Activated CD4-positive, alpha-beta T cell treated with anti-CD3 and anti-CD28 coated beads, Interleukin-2, amount 10 ng/mL, durations not matched to agents 24 days and 14 days (primary cell): ENCODE measurements around the gene MTTP. TPM values are rescaled to one million over a fixed set of nuclear protein-coding genes. Genes with fewer than 3 reads are reported as not detected.

Source experiments
- DNase-seq: peaks from one replicate; pipeline ENCODE4 v3.0.0; 2022
- H3K27ac Mint-ChIP-seq: one replicate; pipeline ENCODE4 v1.8.0; 2022; ENCODE audit warnings: mild to moderate bottlenecking, mixed read lengths
- H3K27me3 Mint-ChIP-seq: one replicate; pipeline ENCODE4 v1.8.0; 2022; ENCODE audit warnings: mixed read lengths
- H3K36me3 Mint-ChIP-seq: one replicate; pipeline ENCODE4 v1.8.0; 2022; ENCODE audit warnings: low read depth, mild to moderate bottlenecking, mixed read lengths
- H3K4me1 Mint-ChIP-seq: one replicate; pipeline ENCODE4 v1.8.0; 2021; ENCODE audit warnings: mixed read lengths
- H3K4me3 Mint-ChIP-seq: one replicate; pipeline ENCODE4 v1.8.0; 2022; ENCODE audit warnings: mild to moderate bottlenecking, moderate library complexity, mixed read lengths
- H3K9me3 Mint-ChIP-seq: one replicate; pipeline ENCODE4 v1.8.0; 2021; ENCODE audit warnings: mixed read lengths
- intact Hi-C: fragments of 100-400 bp; cut with micrococcal nuclease; formaldehyde crosslinking; loops from one replicate; pipeline ENCODE4 v1.15.1; 2023
- total RNA-seq: library from RNA; stranded (reverse); gene quantifications from 2 replicates; pipeline ENCODE4 v1.2.3, GENCODE V29; 2022

MTTP gene
- total RNA-seq, 1 donor from 2014 or later, result not detected

- Mint-ChIP-seq H3K27ac (no peak overlapping the region), H3K36me3 (no peaks in the 10 kb centered on the region), H3K27me3 (peaks cover 22% of the 10 kb centered on the region), H3K4me1 (peaks cover 6% of the 10 kb centered on the region), H3K9me3 (no peaks in the 10 kb centered on the region), H3K4me3 (no peak overlapping the region)
- DNase-seq, result no peak
- intact Hi-C loops, result no loop called here
These were observed 62.5 kb downstream of the MTTP start for GRCh38 chr4:99637174-99637573.

DNA sequence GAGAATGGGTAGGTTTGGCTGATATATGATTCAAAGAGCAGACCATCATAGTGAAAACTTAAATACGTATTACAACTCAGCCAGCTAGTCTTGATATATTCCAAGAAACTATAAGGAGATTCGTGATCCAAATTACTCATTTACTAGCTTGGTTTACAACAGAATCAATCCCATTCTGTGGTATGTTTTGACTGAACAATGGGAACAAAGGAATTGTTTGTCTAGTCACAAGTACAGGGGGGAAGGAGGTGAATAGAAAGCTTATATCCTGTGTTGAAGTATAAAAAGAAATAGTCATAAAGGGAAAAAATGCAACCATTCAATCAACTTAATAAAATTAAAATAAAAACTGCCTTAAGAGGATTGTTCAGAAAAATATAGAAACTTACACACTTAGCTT is 66.1 kb downstream of the MTTP start:
- Mint-ChIP-seq H3K9me3 (no peaks in the 10 kb centered on the region), H3K27me3 (peaks cover 16% of the 10 kb centered on the region), H3K4me3 (no peak overlapping the region), H3K4me1 (peaks cover 3% of the 10 kb centered on the region), H3K27ac (no peak overlapping the region), H3K36me3 (no peaks in the 10 kb centered on the region)
- no peak for DNase-seq
- intact Hi-C loops, result no loop called here

DNA sequence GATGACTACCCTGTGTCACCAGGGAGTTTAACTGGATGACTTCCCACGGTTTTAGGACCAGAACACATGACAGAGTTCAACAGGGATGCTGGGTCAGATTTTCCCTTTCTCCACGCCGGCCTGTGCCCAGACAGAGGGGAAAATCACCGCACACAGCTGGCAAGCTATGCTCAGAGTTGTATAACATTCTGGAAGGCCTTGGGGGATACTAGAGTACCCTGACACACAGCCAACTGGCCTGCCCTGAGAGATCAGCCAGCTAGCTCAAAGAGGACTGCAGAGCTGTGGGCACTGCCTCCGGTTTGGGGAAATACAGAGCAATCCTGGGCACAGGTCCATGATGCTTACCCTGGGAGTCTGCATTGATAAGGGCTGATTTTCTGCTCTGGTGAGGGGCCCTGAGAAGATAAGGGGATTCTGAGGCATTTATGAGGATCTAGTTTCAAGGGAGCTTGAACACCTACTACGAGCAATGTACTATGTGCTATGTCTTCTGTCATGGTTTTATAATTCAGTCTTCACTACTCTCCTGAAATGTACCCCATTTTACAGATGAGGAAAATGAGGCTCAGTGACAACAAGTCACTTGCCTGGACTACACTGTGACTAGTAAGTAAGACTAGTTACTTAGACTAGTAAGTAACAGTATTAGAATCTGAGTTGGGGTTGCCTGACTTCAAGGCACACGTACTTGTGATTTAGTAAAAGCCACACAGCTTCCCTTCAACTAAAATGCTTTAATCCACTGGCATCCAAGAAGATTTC is 68.3 kb downstream of the MTTP start:
- intact Hi-C loops, result no loop called here
- peaks cover 15% of the 10 kb centered on the region for H3K27me3 Mint-ChIP-seq
- H3K4me1 Mint-ChIP-seq, result no peaks in the 10 kb centered on the region
- no peak overlapping the region for H3K4me3 Mint-ChIP-seq
- H3K27ac Mint-ChIP-seq, result no peak overlapping the region
- no peaks in the 10 kb centered on the region for H3K9me3 Mint-ChIP-seq
- no peaks in the 10 kb centered on the region for H3K36me3 Mint-ChIP-seq
- DNase-seq, result no peak

DNA sequence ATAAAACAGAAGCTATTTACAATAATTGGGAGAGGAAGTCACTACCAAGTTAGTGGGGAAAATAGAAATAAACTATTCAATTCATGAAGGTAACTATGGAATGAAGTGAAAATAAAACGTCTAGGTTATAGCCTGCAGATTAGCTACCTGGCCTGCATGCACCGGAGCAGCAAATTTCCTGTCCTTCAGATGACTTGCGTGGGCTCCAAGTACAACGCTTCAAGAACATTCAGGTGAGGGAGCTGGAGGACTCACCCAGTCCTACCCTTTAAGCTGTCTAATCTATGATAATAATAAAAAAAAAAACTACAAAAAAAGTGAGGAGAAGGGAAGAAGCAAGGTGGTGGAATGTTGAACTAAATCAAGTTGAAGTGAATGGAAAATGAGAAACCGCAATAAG is 69.8 kb downstream of the MTTP start:
- Mint-ChIP-seq H3K4me3 (no peak overlapping the region), H3K9me3 (no peaks in the 10 kb centered on the region), H3K4me1 (no peaks in the 10 kb centered on the region), H3K27ac (no peak overlapping the region), H3K27me3 (peaks cover 12% of the 10 kb centered on the region), H3K36me3 (no peaks in the 10 kb centered on the region)
- no peak for DNase-seq
- intact Hi-C loops, result no loop called here

- intact Hi-C loops, result no loop called here
- no peak overlapping the region for H3K27ac Mint-ChIP-seq
- H3K27me3 Mint-ChIP-seq, result peaks cover 12% of the 10 kb centered on the region
- no peaks in the 10 kb centered on the region for H3K9me3 Mint-ChIP-seq
- H3K36me3 Mint-ChIP-seq, result no peaks in the 10 kb centered on the region
- no peak for DNase-seq
- no peaks in the 10 kb centered on the region for H3K4me1 Mint-ChIP-seq
- no peak overlapping the region for H3K4me3 Mint-ChIP-seq
These were observed 70.4 kb downstream of the MTTP start for GRCh38 chr4:99645036-99645435.

DNA sequence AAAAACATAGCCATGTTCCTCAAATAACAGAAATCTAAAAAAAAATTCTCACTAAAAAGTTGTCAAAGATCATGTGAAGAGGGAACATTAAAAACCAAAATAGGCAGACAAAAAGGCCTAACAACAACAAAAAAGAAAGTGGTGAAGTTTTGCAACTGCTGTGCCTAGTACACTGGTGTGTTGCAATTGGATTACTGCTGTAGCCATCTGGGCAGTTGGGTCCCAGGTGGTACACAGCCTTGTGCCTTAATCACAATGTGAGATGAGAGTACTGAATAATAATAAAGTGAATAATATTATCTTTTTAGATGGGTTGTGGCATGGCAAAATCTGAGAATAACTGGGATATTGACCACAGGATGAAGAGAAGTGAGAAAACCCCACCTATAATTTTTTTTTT is 71.0 kb downstream of the MTTP start:
- Mint-ChIP-seq H3K36me3 (no peaks in the 10 kb centered on the region), H3K4me3 (no peak overlapping the region), H3K9me3 (no peaks in the 10 kb centered on the region), H3K27ac (no peak overlapping the region), H3K27me3 (peaks cover 9% of the 10 kb centered on the region), H3K4me1 (no peaks in the 10 kb centered on the region)
- intact Hi-C loops, result no loop called here
- DNase-seq, result no peak

DNA sequence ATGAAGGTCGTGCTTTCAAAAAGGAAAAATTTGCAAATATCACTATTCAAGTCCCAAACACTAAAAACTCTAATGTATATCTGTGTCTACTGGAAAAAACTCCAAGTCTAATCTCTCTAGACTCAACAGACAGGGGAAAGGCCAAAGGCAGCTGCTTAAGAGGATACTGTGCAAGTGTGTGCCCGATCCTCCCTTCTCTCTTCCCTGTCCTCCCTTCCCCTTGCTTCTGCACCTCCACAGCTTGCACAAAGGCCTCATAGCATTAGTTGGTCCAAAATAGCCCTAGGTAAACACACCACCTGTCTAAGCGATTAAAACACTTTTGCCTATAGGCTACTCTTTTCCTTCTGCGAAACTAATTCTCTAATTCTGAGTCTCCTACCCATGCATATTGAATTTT is 72.4 kb downstream of the MTTP start:
- no peaks in the 10 kb centered on the region for H3K36me3 Mint-ChIP-seq
- H3K27me3 Mint-ChIP-seq, result peaks cover 7% of the 10 kb centered on the region
- no peaks in the 10 kb centered on the region for H3K9me3 Mint-ChIP-seq
- no peak for DNase-seq
- no peaks in the 10 kb centered on the region for H3K4me1 Mint-ChIP-seq
- H3K4me3 Mint-ChIP-seq, result no peak overlapping the region
- intact Hi-C loops, result no loop called here
- H3K27ac Mint-ChIP-seq, result no peak overlapping the region

DNA sequence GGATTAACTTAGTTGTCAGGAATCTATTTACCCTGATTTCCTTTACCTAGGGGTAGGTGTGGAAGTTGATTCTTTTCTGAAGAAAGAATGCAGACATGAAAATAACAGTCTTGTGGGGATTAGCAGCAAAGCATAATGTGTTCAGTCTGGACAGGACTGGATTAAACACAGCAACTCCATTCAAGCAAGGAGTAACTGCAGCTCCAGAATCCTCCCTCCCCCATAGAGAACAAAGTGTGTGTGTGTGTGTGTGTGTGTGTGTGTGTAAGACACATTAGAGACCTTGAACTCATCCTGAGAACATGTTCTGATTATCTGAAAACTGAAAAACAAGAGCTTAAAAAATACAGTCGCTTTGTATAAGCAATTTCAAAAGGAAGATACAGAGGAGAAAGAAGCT is 73.7 kb downstream of the MTTP start:
- Mint-ChIP-seq H3K27ac (no peak overlapping the region), H3K4me1 (no peaks in the 10 kb centered on the region), H3K27me3 (peaks cover 3% of the 10 kb centered on the region), H3K9me3 (no peaks in the 10 kb centered on the region), H3K4me3 (no peak overlapping the region), H3K36me3 (no peaks in the 10 kb centered on the region)
- intact Hi-C loops, result no loop called here
- DNase-seq, result no peak

GRCh38 chr4:99649208-99649607 is 74.6 kb downstream of the MTTP start:
- H3K36me3 Mint-ChIP-seq, result no peaks in the 10 kb centered on the region
- no peak overlapping the region for H3K27ac Mint-ChIP-seq
- intact Hi-C loops, result no loop called here
- peaks cover 3% of the 10 kb centered on the region for H3K27me3 Mint-ChIP-seq
- no peaks in the 10 kb centered on the region for H3K9me3 Mint-ChIP-seq
- no peak overlapping the region for H3K4me3 Mint-ChIP-seq
- H3K4me1 Mint-ChIP-seq, result no peaks in the 10 kb centered on the region
- DNase-seq, result no peak

GRCh38 chr4:99649778-99650177 is 75.2 kb downstream of the MTTP start:
- intact Hi-C loops, result no loop called here
- Mint-ChIP-seq H3K36me3 (no peaks in the 10 kb centered on the region), H3K27me3 (peaks cover 3% of the 10 kb centered on the region), H3K4me1 (no peaks in the 10 kb centered on the region), H3K9me3 (no peaks in the 10 kb centered on the region), H3K27ac (no peak overlapping the region), H3K4me3 (no peak overlapping the region)
- DNase-seq, result no peak

DNA sequence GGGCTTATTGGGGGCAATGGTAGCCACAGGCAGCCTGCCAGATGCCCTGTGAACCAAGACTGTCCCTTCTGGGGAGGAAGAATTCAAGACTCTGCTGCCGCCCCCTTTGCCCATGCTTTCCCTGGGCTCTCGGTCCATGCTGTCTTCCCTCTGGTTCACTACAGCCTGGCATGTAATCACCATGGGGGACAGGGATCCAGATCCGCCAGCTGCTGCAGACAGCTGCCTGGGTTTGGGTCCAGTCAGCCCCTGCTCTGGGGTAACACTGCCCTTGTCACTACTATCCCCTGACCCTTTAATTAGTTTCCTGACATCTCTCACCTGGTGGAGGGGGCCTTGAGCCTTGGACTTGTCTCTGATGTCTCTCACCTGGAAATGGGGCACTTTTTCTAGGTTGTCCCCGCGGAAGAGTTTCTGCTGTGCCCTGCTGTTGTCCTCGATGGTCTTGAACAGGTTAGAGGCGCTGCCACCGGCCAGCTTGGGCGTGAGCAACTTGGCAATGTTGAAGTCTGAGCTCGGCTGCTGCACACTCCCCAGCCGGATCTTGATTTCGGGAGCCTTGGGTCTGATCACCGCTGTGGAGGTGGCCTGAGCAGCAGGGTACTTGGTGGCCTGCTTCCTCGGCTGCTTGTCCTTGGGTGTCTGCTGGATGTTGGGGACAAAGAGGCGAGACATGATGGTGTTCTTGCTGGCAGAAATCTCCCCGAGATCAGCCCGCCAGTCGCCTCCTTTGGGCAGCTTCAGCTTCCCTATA is 76.6 kb downstream of the MTTP start:
- Mint-ChIP-seq H3K27ac (no peak overlapping the region), H3K27me3 (peaks cover 3% of the 10 kb centered on the region), H3K4me1 (no peaks in the 10 kb centered on the region), H3K9me3 (no peaks in the 10 kb centered on the region), H3K4me3 (no peak overlapping the region), H3K36me3 (no peaks in the 10 kb centered on the region)
- no peak for DNase-seq
- intact Hi-C loops, result no loop called here

DNA sequence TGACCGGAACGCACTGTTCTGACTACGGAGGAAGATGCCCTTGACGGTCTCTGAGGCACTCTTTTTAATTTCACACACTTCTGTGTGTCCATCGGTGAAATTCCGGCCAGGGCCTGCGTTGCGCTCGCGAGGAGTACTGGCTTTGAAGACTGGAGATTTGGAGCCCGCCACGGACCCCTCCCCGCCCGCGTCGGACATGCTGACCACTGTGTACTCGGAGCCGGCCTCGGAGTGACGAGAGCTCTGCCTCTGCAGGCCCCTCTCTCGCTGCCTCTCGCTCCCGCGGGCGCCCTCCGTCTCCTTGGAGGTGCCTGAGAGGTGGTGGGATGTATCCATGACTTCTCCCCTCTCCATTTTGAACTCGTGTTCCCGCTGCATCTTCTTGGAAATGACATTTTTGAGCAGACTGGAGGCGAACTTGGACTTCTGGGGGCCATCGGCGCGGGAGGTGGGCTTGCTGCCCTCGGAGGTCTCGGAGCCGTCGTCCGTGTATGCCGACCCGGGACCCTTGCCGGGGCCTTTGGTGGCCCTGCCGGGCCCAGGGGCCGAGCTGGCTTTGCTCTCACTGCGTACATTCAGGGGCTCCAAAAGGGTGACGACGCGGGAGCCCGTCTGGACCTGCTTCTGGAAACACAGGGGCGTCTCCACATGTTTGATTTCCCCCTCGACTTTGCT is 77.3 kb downstream of the MTTP start:
- Mint-ChIP-seq H3K27me3 (peaks cover 2% of the 10 kb centered on the region), H3K36me3 (no peaks in the 10 kb centered on the region), H3K4me1 (no peaks in the 10 kb centered on the region), H3K4me3 (no peak overlapping the region), H3K9me3 (no peaks in the 10 kb centered on the region), H3K27ac (no peak overlapping the region)
- DNase-seq, result no peak
- intact Hi-C loops, result no loop called here

- no peaks in the 10 kb centered on the region for H3K4me1 Mint-ChIP-seq
- no peak overlapping the region for H3K4me3 Mint-ChIP-seq
- no peak for DNase-seq
- no peaks in the 10 kb centered on the region for H3K36me3 Mint-ChIP-seq
- H3K27ac Mint-ChIP-seq, result no peak overlapping the region
- intact Hi-C loops, result no loop called here
- no peaks in the 10 kb centered on the region for H3K9me3 Mint-ChIP-seq
- no peaks in the 10 kb centered on the region for H3K27me3 Mint-ChIP-seq
These were observed 78.2 kb downstream of the MTTP start for GRCh38 chr4:99652596-99653436.
